ENCODE results near the gene SCN4A. TPM values are rescaled to one million over a fixed set of nuclear protein-coding genes. Genes with fewer than 3 reads are reported as not detected.

The SCN4A gene
- total and polyA plus RNA-seq, 2 of the 13 experiments (the other 11 are each of a cell fraction or from before 2014, with no cell fraction given) = 0.02 to 0.03 TPM

GRCh38 chr17:63950940-63951907, 21.5 kb downstream of the SCN4A start:
- no peak overlapping the region for H3K9ac ChIP-seq (ENCODE audit: insufficient read depth, low read depth, low read length)
- CTCF ChIA-PET (ENCODE audit: low intra/inter-chr PET ratio, low total read pairs) = interaction anchor here (1.4 to 2.2 kb wide), 2 partner anchors 32 to 40 kb away, joined by 6 to 16 read pairs; partner anchors contain the start of genes CSHL1 and GH1
- POLR2A ChIA-PET = interaction anchor here (1.0 kb wide), 2 partner anchors 10 to 194 kb away, joined by 3 read pairs; no protein-coding TSS in a partner anchor
- ATAC-seq (peak; percentile 67), FAIRE-seq (peak; percentile 93), DNase-seq (ENCODE audit: low spot score) (peak; percentile 62)
- H2AFZ ChIP-seq (ENCODE audit: low read length) = no peak overlapping the region
- H4K20me1 ChIP-seq (ENCODE audit: insufficient read depth, low read length) = no peaks in the 10 kb centered on the region
- no TSS peak for BruUV-seq (replicated peaks)
- no peaks in the 10 kb centered on the region for H3K79me2 ChIP-seq (ENCODE audit: insufficient read depth, low read length)
- no peak overlapping the region for H3K27ac ChIP-seq (ENCODE audit: extremely low read length, insufficient read depth, low read length)
- H3K27me3 ChIP-seq (ENCODE audit: control insufficient read depth in 1 of 2, insufficient read depth in 2 of 2, low read length in 2 of 2) = peaks cover 27 to 59% of the 10 kb centered on the region in 2 experiments; a peak in 4 of 5 replicates
- H3K4me3 ChIP-seq (replicated peaks in 1 of 3; ENCODE audit: insufficient read depth in 1 of 3, low read depth in 2 of 3, low read length in 3 of 3) = no peak overlapping the region
- in situ Hi-C loops (cut with HindIII; ENCODE audit: extremely low pct_ligation_motif_present, low pct_unique_long_range_greater_than_20kb) = no loop called here
- no peak overlapping the region for H3K4me2 ChIP-seq (ENCODE audit: low read depth, low read length)
- H3K9me3 ChIP-seq (ENCODE audit: low read length) = no peaks in the 10 kb centered on the region
- WGBS (ENCODE audit: low lambda C conversion rate) = 18% methylated on average over 12 of the region's 29 CpGs
- no peaks in the 10 kb centered on the region for H3K36me3 ChIP-seq (replicated peaks in 1 of 2; ENCODE audit: control insufficient read depth in 1 of 2, insufficient read depth in 2 of 2, low read length in 2 of 2)
- peaks cover 18% of the 10 kb centered on the region for H3K4me1 ChIP-seq (ENCODE audit: insufficient read depth, low read length)
- intact Hi-C loops (cut with micrococcal nuclease; ENCODE audit: unreplicated experiment) = loop anchor here (1.0 to 2.0 kb wide), 2 partner anchors 32 to 39 kb away; partner anchors contain the start of gene GH1
- TF ChIP-seq, protein P1, sequence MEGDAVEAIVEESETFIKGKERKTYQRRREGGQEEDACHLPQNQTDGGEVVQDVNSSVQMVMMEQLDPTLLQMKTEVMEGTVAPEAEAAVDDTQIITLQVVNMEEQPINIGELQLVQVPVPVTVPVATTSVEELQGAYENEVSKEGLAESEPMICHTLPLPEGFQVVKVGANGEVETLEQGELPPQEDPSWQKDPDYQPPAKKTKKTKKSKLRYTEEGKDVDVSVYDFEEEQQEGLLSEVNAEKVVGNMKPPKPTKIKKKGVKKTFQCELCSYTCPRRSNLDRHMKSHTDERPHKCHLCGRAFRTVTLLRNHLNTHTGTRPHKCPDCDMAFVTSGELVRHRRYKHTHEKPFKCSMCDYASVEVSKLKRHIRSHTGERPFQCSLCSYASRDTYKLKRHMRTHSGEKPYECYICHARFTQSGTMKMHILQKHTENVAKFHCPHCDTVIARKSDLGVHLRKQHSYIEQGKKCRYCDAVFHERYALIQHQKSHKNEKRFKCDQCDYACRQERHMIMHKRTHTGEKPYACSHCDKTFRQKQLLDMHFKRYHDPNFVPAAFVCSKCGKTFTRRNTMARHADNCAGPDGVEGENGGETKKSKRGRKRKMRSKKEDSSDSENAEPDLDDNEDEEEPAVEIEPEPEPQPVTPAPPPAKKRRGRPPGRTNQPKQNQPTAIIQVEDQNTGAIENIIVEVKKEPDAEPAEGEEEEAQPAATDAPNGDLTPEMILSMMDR (CRISPR knock-in tag; IDR thresholded peaks at IDR 0.05) = peak; percentile 83
- TF ChIP-seq SMC3 (IDR thresholded peaks at IDR 0.05; ENCODE audit: low read length) (peak; percentile 66), HMGXB3 (CRISPR knock-in tag; IDR thresholded peaks at IDR 0.05; ENCODE audit: borderline replicate concordance) (0 out of 2 replicates have a peak, but pooled peaks have one; percentile 29), KDM5A (IDR thresholded peaks at IDR 0.05; ENCODE audit: borderline replicate concordance, low read length) (no peak), HES4 (CRISPR knock-in tag; IDR thresholded peaks at IDR 0.05; ENCODE audit: borderline replicate concordance) (0 out of 2 replicates have a peak, but pooled peaks have one; percentile 5), FOSL2 (CRISPR knock-in tag; IDR thresholded peaks at IDR 0.05) (peak; percentile 24; the same call in 1 of the 2 replicates), XRCC5 (optimal IDR thresholded peaks at IDR 0.05; ENCODE audit: low read length) (peak; percentile 76), ZBTB20 (CRISPR knock-in tag; IDR thresholded peaks at IDR 0.05; ENCODE audit: borderline replicate concordance, low read depth) (no peak), ZNF709 (CRISPR knock-in tag; IDR thresholded peaks at IDR 0.05) (0 out of 2 replicates have a peak, but pooled peaks have one; percentile 29), MLXIP (CRISPR knock-in tag; IDR thresholded peaks at IDR 0.05; ENCODE audit: borderline replicate concordance) (no peak), THAP7 (CRISPR knock-in tag; IDR thresholded peaks at IDR 0.05) (peak; percentile 46; the same call in 1 of the 2 replicates)

Data from HepG2 (cell line).